K562 (cell line): ENCODE measurements around the gene TRMT1. TPM values are rescaled to one million over a fixed set of nuclear protein-coding genes. Genes with fewer than 3 reads are reported as not detected.

Source experiments
- ATAC-seq: fragments of 200-7000 bp; cut with Tn5 transposase; 3 replicates; pipeline ENCODE4 v1.9.1; 2020; ENCODE audit warnings: moderate library complexity
- BruUV-seq: library from RNA; stranded (reverse); fragments of 400-500 nt; replicated peaks from 2 replicates; lab custom pipeline; 2021; lab: Mats Ljungman, UMichigan
- CTCF ChIA-PET: fragments of 300-600 bp; formaldehyde crosslinking; extraction: SDS; loops from one replicate; lab custom pipeline; 2021; ENCODE audit warnings: low intra/inter-chr PET ratio; lab: Yijun Ruan, JAX
- POLR2A ChIA-PET: fragments of 300-600, 350-650 bp; sonication (Branson Sonifier 250); formaldehyde crosslinking; extraction: SDS; loops from one replicate; lab custom pipeline; 2021; ENCODE audit warnings: antibody characterized with exemption, inconsistent platforms; lab: Yijun Ruan, JAX
- DNase-seq, 4 experiments: peaks; one replicate each; pipeline versions ENCODE4 v3.0.0 to v3.0.0-alpha.2; 2011 to 2018; ENCODE audit warnings: low spot score in 3 of 4, mixed read lengths in 3 of 4; ENCODE audit errors: extremely low read depth in 1 of 4
- FAIRE-seq: peaks from 2 replicates; lab custom pipeline; 2011; peaks lifted over from hg19 to GRCh38; lab: Jason Lieb, UNC
- H2AFZ ChIP-seq: 2 replicates; pipeline ENCODE4 v1.6.0; 2011; ENCODE audit warnings: low read depth, low read length, control low read depth, inconsistent platforms
- H3K27ac ChIP-seq: fragments of 200-600 bp; 3 replicates; pipeline ENCODE4 v1.8.0; 2011; ENCODE audit warnings: low read depth, mild to moderate bottlenecking, control low read depth, inconsistent platforms, low read length, moderate library complexity, mixed read lengths; ENCODE audit errors: extremely low read depth
- H3K27me3 ChIP-seq, 2 experiments: fragments of 300-600 bp in 1 of 2; 2 replicates in 1 of 2; 3 replicates in 1 of 2; pipeline versions ENCODE4 v1.6.0 to v1.8.0; 2011; ENCODE audit warnings: inconsistent platforms in 2 of 2, low read length in 2 of 2, mild to moderate bottlenecking in 1 of 2, mixed read lengths in 1 of 2, moderate library complexity in 1 of 2; ENCODE audit not compliant: control insufficient read depth in 2 of 2, insufficient read depth in 2 of 2
- H3K36me3 ChIP-seq: fragments of 300-600 bp; 3 replicates; pipeline ENCODE4 v1.8.0; 2011; ENCODE audit warnings: mild to moderate bottlenecking, low read length, inconsistent platforms; ENCODE audit not compliant: control insufficient read depth, insufficient read depth
- H3K4me1 ChIP-seq, 2 experiments: fragments of 200-600 bp in 1 of 2; replicated peaks in 1 of 2; 2 replicates in 1 of 2; 3 replicates in 1 of 2; pipeline versions ENCODE4 v1.5.1 to v1.8.0; 2011; ENCODE audit warnings: inconsistent platforms in 2 of 2, low read length in 2 of 2, mild to moderate bottlenecking in 1 of 2, mixed read lengths in 1 of 2, moderate library complexity in 1 of 2; ENCODE audit not compliant: control insufficient read depth in 2 of 2, insufficient read depth in 2 of 2
- H3K4me2 ChIP-seq: 2 replicates; pipeline ENCODE4 v1.6.1; 2011; ENCODE audit warnings: low read length, control low read depth, inconsistent platforms, mixed read lengths; ENCODE audit not compliant: insufficient read depth
- H3K4me3 ChIP-seq: fragments of 200-600 bp; sonication (generic), shearing (Covaris generic); 2 replicates; pipeline ENCODE4 v1.5.1; 2016; ENCODE audit warnings: control low read depth, inconsistent platforms
- H3K79me2 ChIP-seq: fragments of 200-600 bp; 3 replicates; pipeline ENCODE4 v1.8.0; 2011; ENCODE audit warnings: low read length, inconsistent platforms; ENCODE audit not compliant: control insufficient read depth, insufficient read depth
- H3K9ac ChIP-seq, 2 experiments: 2 replicates each; pipeline versions ENCODE4 v1.6.0 to v1.6.1; 2011; ENCODE audit warnings: low read depth in 2 of 2, low read length in 2 of 2, control low read depth in 1 of 2, inconsistent platforms in 1 of 2, mild to moderate bottlenecking in 1 of 2, mixed read lengths in 1 of 2; ENCODE audit not compliant: insufficient read depth in 1 of 2
- H3K9me1 ChIP-seq: one replicate; pipeline ENCODE4 v1.6.0; 2011; ENCODE audit warnings: inconsistent platforms, mild to moderate bottlenecking, low read length, moderate library complexity; ENCODE audit not compliant: control insufficient read depth, insufficient read depth
- H3K9me3 ChIP-seq: replicated peaks from 2 replicates; pipeline ENCODE4 v1.5.1; 2011; ENCODE audit warnings: low read depth, low read length, inconsistent platforms; ENCODE audit not compliant: control insufficient read depth, insufficient read depth
- H4K20me1 ChIP-seq: replicated peaks from 2 replicates; pipeline ENCODE4 v1.6.1; 2011; ENCODE audit warnings: low read length, inconsistent platforms, mixed read lengths; ENCODE audit not compliant: control insufficient read depth, insufficient read depth
- BDP1 ChIP-seq: IDR thresholded peaks from 3 replicates; pipeline ENCODE4 v1.6.1; 2011; ENCODE audit not compliant: insufficient read length, insufficient read depth
- CREB5 ChIP-seq: fragments of 250-450 bp; sonication (Bioruptor Pico); IDR thresholded peaks from 2 replicates; pipeline ENCODE4 v1.5.0; 2020; ENCODE audit warnings: mild to moderate bottlenecking
- EZH2 ChIP-seq: IDR thresholded peaks from 2 replicates; pipeline ENCODE4 v1.6.1; 2012; ENCODE audit warnings: low read depth, mild to moderate bottlenecking, inconsistent platforms, low read length, borderline replicate concordance
- HDAC1 ChIP-seq, 2 experiments: fragments of 450-650 bp; IDR thresholded peaks; 2 replicates each; pipeline ENCODE4 v1.6.1; 2016 to 2017; ENCODE audit warnings: inconsistent platforms in 1 of 2, mild to moderate bottlenecking in 1 of 2, moderate library complexity in 1 of 2
- HDAC8 ChIP-seq: fragments of 450-650 bp; IDR thresholded peaks from 2 replicates; pipeline ENCODE4 v1.6.1; 2016; ENCODE audit warnings: mild to moderate bottlenecking, missing genetic modification characterization, moderate library complexity, missing compliant biosample characterization
- KLF13 ChIP-seq: fragments of 450-650 bp; IDR thresholded peaks from 2 replicates; pipeline ENCODE4 v1.6.1; 2016; ENCODE audit warnings: missing genetic modification characterization, low read depth, mild to moderate bottlenecking, missing compliant biosample characterization, moderate library complexity, borderline replicate concordance
- PHB2 ChIP-seq: fragments of 450-650 bp; IDR thresholded peaks from 2 replicates; pipeline ENCODE4 v1.6.1; 2017; ENCODE audit warnings: low read depth
- PHF21A ChIP-seq: fragments of 450-650 bp; IDR thresholded peaks from 2 replicates; pipeline ENCODE4 v1.6.1; 2017; ENCODE audit warnings: low read depth, borderline replicate concordance
- XRCC3 ChIP-seq: fragments of 450-650 bp; IDR thresholded peaks from 2 replicates; pipeline ENCODE4 v1.6.1; 2017; ENCODE audit warnings: mild to moderate bottlenecking, moderate library complexity
- ZFPM2 ChIP-seq: fragments of 250-450 bp; sonication (Bioruptor Pico); IDR thresholded peaks from 2 replicates; pipeline ENCODE4 v1.5.1; 2022; ENCODE audit warnings: mild to moderate bottlenecking
- ZNF12 ChIP-seq: sonication (generic); formaldehyde crosslinking; IDR thresholded peaks from 2 replicates; pipeline ENCODE4 v1.4.0; 2020; ENCODE audit warnings: mild to moderate bottlenecking, missing genetic modification reagents
- ZNF444 ChIP-seq: fragments of 250-450 bp; sonication (Bioruptor Pico); IDR thresholded peaks from 2 replicates; pipeline ENCODE4 v1.4.0; 2020; ENCODE audit warnings: mild to moderate bottlenecking, moderate library complexity
- ZNF551 ChIP-seq: fragments of 250-450 bp; sonication (Bioruptor Pico); IDR thresholded peaks from 2 replicates; pipeline ENCODE4 v1.5.0; 2021; ENCODE audit warnings: mild to moderate bottlenecking, moderate library complexity
- ZNF740 ChIP-seq, 3 experiments: fragments of 200-800 bp in 1 of 3; sonication (Bioruptor generic) in 1 of 3; sonication (generic) in 1 of 3; formaldehyde crosslinking in 1 of 3; IDR thresholded peaks; 2 replicates each; pipeline versions ENCODE4 v1.6.1 to v1.8.0; 2016 to 2022; ENCODE audit warnings: mild to moderate bottlenecking in 2 of 3, missing compliant biosample characterization in 2 of 3, missing genetic modification characterization in 2 of 3, missing genetic modification reagents in 1 of 3
- WGBS: fragments of 100-300 bp; shearing (Covaris generic); methylation state at CpG from one replicate; pipeline ENCODE4 v1.1.6; 2016; ENCODE audit warnings: low coverage, mixed read lengths; ENCODE audit not compliant: insufficient coverage; ENCODE audit errors: missing lambda C conversion rate; 5-methylcytosine and 5-hydroxymethylcytosine counted together
- in situ Hi-C: fragments of 300-500 bp; cut with MboI; formaldehyde crosslinking; loops from 4 replicates; pipeline ENCODE4 v1.15.0; 2018; ENCODE audit warnings: inconsistent platforms, mixed read lengths
- intact Hi-C: fragments of 100-400 bp; cut with micrococcal nuclease; formaldehyde crosslinking; loops from 2 replicates; pipeline ENCODE4 v1.14.2; 2022
- polyA plus RNA-seq, 8 experiments: library from polyadenylated mRNA; depleted of rRNA in 4 of 8; stranded (reverse) in 5 of 8; unstranded in 3 of 8; fragments of >200 nt; fragmentation: Nextera tagmentation in 2 of 8; fragmentation: Illumina TruSeq in 1 of 8; extraction: Ambion mirVana in 2 of 8; extraction: Trizol in 1 of 8; gene quantifications; 2 replicates each; pipeline versions ENCODE4 v1.2.1 to v1.2.3, GENCODE V29; 2011 to 2014; ENCODE audit warnings: inconsistent platforms in 1 of 8, missing spikeins in 1 of 8
- total RNA-seq, 7 experiments: library from RNA; depleted of rRNA in 6 of 7; stranded (reverse); fragments of >200 nt in 6 of 7; fragmentation: Illumina TruSeq in 2 of 7; extraction: Trizol in 2 of 7; gene quantifications; 2 replicates each; pipeline versions ENCODE4 v1.2.1 to v1.2.3, GENCODE V29; 2011 to 2021; ENCODE audit warnings: low replicate concordance in 1 of 7
- TF ChIP-seq, protein P1 (sequence below): fragments of 450-650 bp; IDR thresholded peaks from 2 replicates; pipeline ENCODE4 v1.6.1; 2014; ENCODE audit warnings: low read depth, mild to moderate bottlenecking, moderate library complexity, borderline replicate concordance
- TF ChIP-seq, protein P2 (sequence below): fragments of 250-450 bp; sonication (Bioruptor Pico); IDR thresholded peaks from 2 replicates; pipeline ENCODE4 v1.5.0; 2021; ENCODE audit warnings: mild to moderate bottlenecking, borderline replicate concordance

TRMT1 gene
- total and polyA plus RNA-seq, 9 of the 15 experiments (the other 6 are each of a cell fraction or from before 2014, with no cell fraction given) = 5.8 to 158 (median 54.3) TPM

- Histone ChIP-seq H2AFZ (no peak overlapping the region), H4K20me1 (peaks cover 17% of the 10 kb centered on the region; the same call in 1 of the 2 replicates), H3K4me2 (no peak overlapping the region), H3K9me3 (no peaks in the 10 kb centered on the region), H3K9ac (peak overlapping the region in 1 of 2 experiments; percentile 30; a peak in 1 of 4 replicates), H3K4me3 (no peak overlapping the region), H3K79me2 (peaks cover 15% of the 10 kb centered on the region; the same call in 2 of the 3 replicates), H3K4me1 (peaks cover 24 to 72% of the 10 kb centered on the region in 2 experiments), H3K9me1 (no peaks in the 10 kb centered on the region), H3K36me3 (no peaks in the 10 kb centered on the region), H3K27ac (no peak overlapping the region), H3K27me3 (no peaks in the 10 kb centered on the region)
- in situ Hi-C loops = no loop called here
- no peak for ATAC-seq
- no TSS peak for BruUV-seq
- DNase-seq = no peak
- FAIRE-seq = no peak
- ChIA-PET POLR2A (interaction anchor here (0.6 to 1.8 kb wide), 2 partner anchors 9 to 289 kb away, joined by 4 to 7 read pairs; no protein-coding TSS in a partner anchor), CTCF (no interaction called here)
- intact Hi-C loops = no loop called here
- WGBS = 85% methylated on average over 5 of the region's 5 CpGs
- TF ChIP-seq, protein P1, sequence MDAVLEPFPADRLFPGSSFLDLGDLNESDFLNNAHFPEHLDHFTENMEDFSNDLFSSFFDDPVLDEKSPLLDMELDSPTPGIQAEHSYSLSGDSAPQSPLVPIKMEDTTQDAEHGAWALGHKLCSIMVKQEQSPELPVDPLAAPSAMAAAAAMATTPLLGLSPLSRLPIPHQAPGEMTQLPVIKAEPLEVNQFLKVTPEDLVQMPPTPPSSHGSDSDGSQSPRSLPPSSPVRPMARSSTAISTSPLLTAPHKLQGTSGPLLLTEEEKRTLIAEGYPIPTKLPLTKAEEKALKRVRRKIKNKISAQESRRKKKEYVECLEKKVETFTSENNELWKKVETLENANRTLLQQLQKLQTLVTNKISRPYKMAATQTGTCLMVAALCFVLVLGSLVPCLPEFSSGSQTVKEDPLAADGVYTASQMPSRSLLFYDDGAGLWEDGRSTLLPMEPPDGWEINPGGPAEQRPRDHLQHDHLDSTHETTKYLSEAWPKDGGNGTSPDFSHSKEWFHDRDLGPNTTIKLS = no peak
- no peak for TF ChIP-seq KLF13 (tag)
- TF ChIP-seq PHB2 = no peak
- TF ChIP-seq ZNF444 (CRISPR knock-in tag) = no peak
- TF ChIP-seq ZNF12 (CRISPR knock-in tag) = no peak
- TF ChIP-seq XRCC3 = no peak
- no peak for TF ChIP-seq EZH2
- TF ChIP-seq, protein P2, sequence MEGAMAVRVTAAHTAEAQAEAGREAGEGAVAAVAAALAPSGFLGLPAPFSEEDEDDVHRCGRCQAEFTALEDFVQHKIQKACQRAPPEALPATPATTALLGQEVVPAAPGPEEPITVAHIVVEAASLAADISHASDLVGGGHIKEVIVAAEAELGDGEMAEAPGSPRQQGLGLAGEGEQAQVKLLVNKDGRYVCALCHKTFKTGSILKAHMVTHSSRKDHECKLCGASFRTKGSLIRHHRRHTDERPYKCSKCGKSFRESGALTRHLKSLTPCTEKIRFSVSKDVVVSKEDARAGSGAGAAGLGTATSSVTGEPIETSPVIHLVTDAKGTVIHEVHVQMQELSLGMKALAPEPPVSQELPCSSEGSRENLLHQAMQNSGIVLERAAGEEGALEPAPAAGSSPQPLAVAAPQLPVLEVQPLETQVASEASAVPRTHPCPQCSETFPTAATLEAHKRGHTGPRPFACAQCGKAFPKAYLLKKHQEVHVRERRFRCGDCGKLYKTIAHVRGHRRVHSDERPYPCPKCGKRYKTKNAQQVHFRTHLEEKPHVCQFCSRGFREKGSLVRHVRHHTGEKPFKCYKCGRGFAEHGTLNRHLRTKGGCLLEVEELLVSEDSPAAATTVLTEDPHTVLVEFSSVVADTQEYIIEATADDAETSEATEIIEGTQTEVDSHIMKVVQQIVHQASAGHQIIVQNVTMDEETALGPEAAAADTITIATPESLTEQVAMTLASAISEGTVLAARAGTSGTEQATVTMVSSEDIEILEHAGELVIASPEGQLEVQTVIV (CRISPR knock-in tag) = no peak
- TF ChIP-seq ZNF551 = no peak
- TF ChIP-seq ZFPM2 = no peak
- no peak for TF ChIP-seq HDAC1 (IDR thresholded peaks at IDR 0.05)
- TF ChIP-seq CREB5 (CRISPR knock-in tag) = no peak
- no peak for TF ChIP-seq ZNF740 (CRISPR knock-in tag; IDR thresholded peaks at IDR 0.05)
- no peak for TF ChIP-seq ZNF740 (tag; IDR thresholded peaks at IDR 0.05)
- TF ChIP-seq HDAC8 (tag) = no peak
- no peak for TF ChIP-seq BDP1
- no peak for TF ChIP-seq PHF21A
Measured at GRCh38 chr19:13063461-13064091, 53.0 kb downstream of the TRMT1 start.
